Glomerular endothelial cell (primary cell): Measurements from ENCODE around the gene UCN. TPM values are rescaled to one million over a fixed set of nuclear protein-coding genes. Genes with fewer than 3 reads are reported as not detected.
"Not testable (repeated sequence)": the region's sequence is repeated elsewhere in the genome, so short reads cannot be mapped to it uniquely, and the experiment has no call there.

ENCODE experiments used
- DNase-seq: peaks from one replicate; pipeline ENCODE4 v3.0.0-alpha.2; 2011; ENCODE audit warnings: low read depth, low spot score; ENCODE audit errors: extremely low read depth
- total RNA-seq: library from RNA; depleted of rRNA; stranded (reverse); fragments of >200 nt; gene quantifications from 2 replicates; pipeline ENCODE4 v1.2.3, GENCODE V29; 2015

The UCN gene
- 1.4 TPM in 1 of 2 replicates, not detected in the other for total RNA-seq

GRCh38 chr2:27308359-27308881 lies at the start of gene UCN:
Gene UCN, minus strand, starts transcription at chr2:27308445. Its CDS starts 550 bp downstream, at chr2:27307895.
- DNase-seq, result no peak

GRCh38 chr2:27356382-27357181 lies 48.3 kb upstream of the UCN start, which contains the start of gene GTF3C2:
Gene GTF3C2, minus strand, starts transcription at chr2:27356764. Its CDS starts 13,210 bp downstream, at chr2:27343554.
- DNase-seq, result peak; percentile 85

- DNase-seq, result no peak
These were observed 47.8 kb upstream of the UCN start for GRCh38 chr2:27356056-27356381.

GRCh38 chr2:27354597-27354927 lies 46.3 kb upstream of the UCN start:
- no peak for DNase-seq

- DNase-seq, result no peak
These were observed 45.7 kb upstream of the UCN start for GRCh38 chr2:27353762-27354596.

- DNase-seq, result not testable (repeated sequence)
These were observed 45.1 kb upstream of the UCN start for GRCh38 chr2:27353386-27353761.

- DNase-seq, result no peak
These were observed 43.8 kb upstream of the UCN start for GRCh38 chr2:27351802-27352598.

- DNase-seq, result no peak
These were observed 42.0 kb upstream of the UCN start for GRCh38 chr2:27350106-27350693.

- no peak for DNase-seq
These were observed 39.4 kb upstream of the UCN start for GRCh38 chr2:27347641-27348040.

GRCh38 chr2:27336173-27336572 lies 27.9 kb upstream of the UCN start:
- DNase-seq, result no peak

- DNase-seq, result no peak
These were observed 27.1 kb upstream of the UCN start for GRCh38 chr2:27335311-27335710.

- no peak for DNase-seq
These were observed 16.5 kb upstream of the UCN start for GRCh38 chr2:27324720-27325119.

- no peak for DNase-seq
These were observed 15.5 kb upstream of the UCN start for GRCh38 chr2:27323596-27324285.

- DNase-seq, result no peak
These were observed 14.7 kb upstream of the UCN start, which contains the start of gene MPV17 for GRCh38 chr2:27322766-27323595. Gene MPV17, minus strand, starts transcription at chr2:27323097. Its CDS starts 580 bp downstream, at chr2:27322517.

GRCh38 chr2:27322301-27322765 lies 14.1 kb upstream of the UCN start:
- no peak for DNase-seq

GRCh38 chr2:27320958-27321543 lies 12.8 kb upstream of the UCN start:
- peak; percentile 84 for DNase-seq

GRCh38 chr2:27319839-27320238 lies 11.6 kb upstream of the UCN start:
- DNase-seq, result not testable (repeated sequence)

GRCh38 chr2:27316655-27317412 lies 8.6 kb upstream of the UCN start:
- no peak for DNase-seq
